Caco-2 (cell line): ENCODE data around the gene SLC18A3. TPM values are rescaled to one million over a fixed set of nuclear protein-coding genes. Genes with fewer than 3 reads are reported as not detected.

Experiments
- BruUV-seq: library from RNA; stranded (reverse); fragments of 400-500 nt; replicated peaks from 2 replicates; lab custom pipeline; 2021; lab: Mats Ljungman, UMichigan
- CTCF ChIA-PET: fragments of 300-600 bp; sonication (Branson Sonifier 250); formaldehyde crosslinking; loops from one replicate; lab custom pipeline; 2022; ENCODE audit warnings: antibody characterized with exemption; lab: Charles Lee
- POLR2A ChIA-PET: fragments of 300-600 bp; sonication (Branson Sonifier 250); formaldehyde crosslinking; loops from one replicate; lab custom pipeline; 2022; ENCODE audit warnings: antibody characterized with exemption; lab: Charles Lee
- DNase-seq, 2 experiments: peaks; one replicate each; pipeline versions ENCODE4 v3.0.0 to v3.0.0-alpha.2; 2020 to 2022
- H3K27me3 ChIP-seq: replicated peaks from 2 replicates; pipeline ENCODE4 v1.6.0; 2011; ENCODE audit warnings: low read length; ENCODE audit not compliant: control insufficient read depth, insufficient read depth
- H3K36me3 ChIP-seq: 2 replicates; pipeline ENCODE4 v1.5.1; 2011; ENCODE audit warnings: low read length; ENCODE audit not compliant: control insufficient read depth, insufficient read depth
- H3K4me1 ChIP-seq: fragments of 250-450 bp; sonication (Bioruptor Pico); 2 replicates; pipeline ENCODE4 v1.5.1; 2020; ENCODE audit warnings: mild to moderate bottlenecking
- H3K4me3 ChIP-seq: 2 replicates; pipeline ENCODE4 v1.5.1; 2011; ENCODE audit warnings: low read depth, mild to moderate bottlenecking, control low read depth, low read length
- H3K9me3 ChIP-seq: fragments of 250-450 bp; sonication (Bioruptor Pico); 2 replicates; pipeline ENCODE4 v1.5.1; 2020; ENCODE audit warnings: mild to moderate bottlenecking, moderate library complexity
- H3K27ac Mint-ChIP-seq: one replicate; pipeline ENCODE4 v1.8.0; 2022; ENCODE audit warnings: mixed read lengths; ENCODE audit not compliant: unreplicated experiment
- H3K27me3 Mint-ChIP-seq: one replicate; pipeline ENCODE4 v1.8.0; 2022; ENCODE audit warnings: mixed read lengths; ENCODE audit not compliant: insufficient read depth, unreplicated experiment
- H3K36me3 Mint-ChIP-seq: one replicate; pipeline ENCODE4 v1.8.0; 2022; ENCODE audit warnings: mild to moderate bottlenecking, mixed read lengths; ENCODE audit not compliant: insufficient read depth, unreplicated experiment
- H3K4me1 Mint-ChIP-seq: one replicate; pipeline ENCODE4 v1.8.0; 2022; ENCODE audit warnings: low read depth, mixed read lengths; ENCODE audit not compliant: unreplicated experiment
- H3K4me3 Mint-ChIP-seq: one replicate; pipeline ENCODE4 v1.8.0; 2022; ENCODE audit warnings: mild to moderate bottlenecking, moderate library complexity, mixed read lengths; ENCODE audit not compliant: unreplicated experiment
- H3K9me3 Mint-ChIP-seq: one replicate; pipeline ENCODE4 v1.8.0; 2022; ENCODE audit warnings: mixed read lengths; ENCODE audit not compliant: unreplicated experiment
- CTCF ChIP-seq, 2 experiments: fragments of 200-600 bp in 1 of 2; IDR thresholded peaks; 1 replicate in 1 of 2; 2 replicates in 1 of 2; pipeline versions ENCODE4 v1.5.1 to v1.8.0; 2011 to 2022; ENCODE audit warnings: antibody characterized with exemption in 1 of 2, control low read depth in 1 of 2, inconsistent platforms in 1 of 2, low read depth in 1 of 2, low read length in 1 of 2, mild to moderate bottlenecking in 1 of 2, moderate library complexity in 1 of 2; ENCODE audit not compliant: insufficient read depth in 1 of 2, severe bottlenecking in 1 of 2, unreplicated experiment in 1 of 2
- intact Hi-C: fragments of 100-400 bp; cut with micrococcal nuclease; formaldehyde crosslinking; loops from one replicate; pipeline ENCODE4 v1.10.0; 2022; ENCODE audit not compliant: unreplicated experiment
- total RNA-seq: library from RNA; stranded (reverse); gene quantifications from 2 replicates; pipeline ENCODE4 v1.2.3, GENCODE V29; 2022

Gene SLC18A3
- total RNA-seq, 1 experiment from 2014 or later, result not detected

- ChIA-PET CTCF (interaction anchor here (0.6 to 0.7 kb wide), 2 partner anchors 13 to 76 kb away, joined by 3 read pairs; no protein-coding TSS in a partner anchor), POLR2A (no interaction called here)
- Mint-ChIP-seq H3K36me3 (no peaks in the 10 kb centered on the region), H3K27ac (no peak overlapping the region), H3K27me3 (peaks cover 23% of the 10 kb centered on the region), H3K4me3 (peak overlapping the region; percentile 46), H3K4me1 (no peaks in the 10 kb centered on the region), H3K9me3 (no peaks in the 10 kb centered on the region)
- intact Hi-C loops, result no loop called here
- Histone ChIP-seq H3K4me1 (no peaks in the 10 kb centered on the region), H3K27me3 (no peaks in the 10 kb centered on the region; the same call in 1 of the 2 replicates), H3K9me3 (peaks cover 10% of the 10 kb centered on the region; the same call in 1 of the 2 replicates), H3K4me3 (no peak overlapping the region), H3K36me3 (no peaks in the 10 kb centered on the region)
- TF ChIP-seq CTCF (IDR thresholded peaks at IDR 0.05; ENCODE audit: insufficient read depth in 1 of 2, low read depth in 1 of 2, low read length in 1 of 2, severe bottlenecking in 1 of 2, unreplicated experiment in 1 of 2), result no peak
- DNase-seq, result peak in 1 of 2 experiments; percentile 32
- no TSS peak for BruUV-seq
Measured at GRCh38 chr10:49613165-49613881, 3.2 kb downstream of the SLC18A3 start.

GRCh38 chr10:49613882-49614241 is 3.8 kb downstream of the SLC18A3 start, which contains the start of gene CHAT:
TSS of gene CHAT (plus strand) at chr10:49614037. CDS start at chr10:49614190, 153 bp downstream.
- BruUV-seq, result no TSS peak
- no peak for DNase-seq
- peak within 1 kb of the TSS; percentile 46 for H3K4me3 Mint-ChIP-seq
- no peak for TF ChIP-seq CTCF (IDR thresholded peaks at IDR 0.05; ENCODE audit: insufficient read depth in 1 of 2, low read depth in 1 of 2, low read length in 1 of 2, severe bottlenecking in 1 of 2, unreplicated experiment in 1 of 2)
- H3K27ac Mint-ChIP-seq, result no peak within 1 kb of the TSS
- no peak within 1 kb of the TSS for H3K4me3 ChIP-seq
- H3K27me3 ChIP-seq, result no peaks in the 10 kb centered on the region; the same call in 1 of the 2 replicates
- H3K4me1 ChIP-seq, result no peaks in the 10 kb centered on the region
- POLR2A ChIA-PET, result no interaction called here
- H3K9me3 Mint-ChIP-seq, result no peaks in the 10 kb centered on the region
- H3K36me3 Mint-ChIP-seq, result no peaks in the 10 kb centered on the region
- CTCF ChIA-PET, result interaction anchor here (0.6 to 0.7 kb wide), 2 partner anchors 14 to 75 kb away, joined by 3 read pairs; partner anchors contain the start of gene ERCC6
- peaks cover 10% of the 10 kb centered on the region; the same call in 1 of the 2 replicates for H3K9me3 ChIP-seq
- peaks cover 23% of the 10 kb centered on the region for H3K27me3 Mint-ChIP-seq
- H3K4me1 Mint-ChIP-seq, result no peaks in the 10 kb centered on the region
- H3K36me3 ChIP-seq, result no peaks in the 10 kb centered on the region
- intact Hi-C loops, result no loop called here

- peak overlapping the region; percentile 46 for H3K4me3 Mint-ChIP-seq
- BruUV-seq, result no TSS peak
- H3K4me1 Mint-ChIP-seq, result no peaks in the 10 kb centered on the region
- no peaks in the 10 kb centered on the region; the same call in 1 of the 2 replicates for H3K27me3 ChIP-seq
- no peaks in the 10 kb centered on the region for H3K36me3 ChIP-seq
- intact Hi-C loops, result no loop called here
- ChIA-PET POLR2A (no interaction called here), CTCF (interaction anchor here (0.6 to 0.7 kb wide), 2 partner anchors 15 to 76 kb away, joined by 3 read pairs; partner anchors contain the start of gene ERCC6)
- peaks cover 10% of the 10 kb centered on the region; the same call in 1 of the 2 replicates for H3K9me3 ChIP-seq
- H3K9me3 Mint-ChIP-seq, result no peaks in the 10 kb centered on the region
- DNase-seq, result peak in 1 of 2 experiments; percentile 32
- TF ChIP-seq CTCF (IDR thresholded peaks at IDR 0.05; ENCODE audit: insufficient read depth in 1 of 2, low read depth in 1 of 2, low read length in 1 of 2, severe bottlenecking in 1 of 2, unreplicated experiment in 1 of 2), result no peak
- peaks cover 23% of the 10 kb centered on the region for H3K27me3 Mint-ChIP-seq
- H3K4me1 ChIP-seq, result no peaks in the 10 kb centered on the region
- no peak overlapping the region for H3K4me3 ChIP-seq
- no peak overlapping the region for H3K27ac Mint-ChIP-seq
- no peaks in the 10 kb centered on the region for H3K36me3 Mint-ChIP-seq
Measured at GRCh38 chr10:49614242-49615198, 4.4 kb downstream of the SLC18A3 start.
